HG03378 (cell line): ENCODE measurements around the gene KRTAP10-7.
"Not testable (repeated sequence)": the region's sequence is repeated elsewhere in the genome, so short reads cannot be mapped to it uniquely, and the experiment has no call there.

Experiments used
- ATAC-seq: cut with Tn5 transposase; IDR thresholded peaks from one replicate; pipeline ENCODE4 v1.9.1; 2021; ENCODE audit warnings: mild to moderate bottlenecking, moderate library complexity; ENCODE audit not compliant: unreplicated experiment

The KRTAP10-7 gene

GRCh38 chr21:44628707-44629391 lies 28.5 kb downstream of the KRTAP10-7 start:
- ATAC-seq = no peak

DNA sequence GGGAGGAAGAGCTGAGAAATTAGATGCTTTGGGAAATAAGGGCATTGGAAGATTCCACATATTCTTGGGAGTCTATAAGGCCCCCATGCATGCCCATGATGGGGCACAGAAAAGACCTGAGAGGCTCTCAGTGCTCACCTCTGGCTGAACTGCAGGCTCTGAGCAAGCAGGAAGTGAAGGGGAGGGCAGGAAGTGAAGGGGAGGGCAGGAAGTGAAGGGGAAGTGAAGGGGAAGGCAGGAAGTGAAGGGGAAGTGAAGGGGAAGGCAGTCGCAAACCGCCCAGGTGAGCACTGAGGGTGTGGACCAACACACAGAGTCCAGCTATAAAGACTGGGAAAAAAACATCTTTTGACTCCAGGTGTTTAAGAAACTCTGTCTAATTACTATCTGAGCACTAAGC lies 30.0 kb downstream of the KRTAP10-7 start:
- ATAC-seq = no peak

DNA sequence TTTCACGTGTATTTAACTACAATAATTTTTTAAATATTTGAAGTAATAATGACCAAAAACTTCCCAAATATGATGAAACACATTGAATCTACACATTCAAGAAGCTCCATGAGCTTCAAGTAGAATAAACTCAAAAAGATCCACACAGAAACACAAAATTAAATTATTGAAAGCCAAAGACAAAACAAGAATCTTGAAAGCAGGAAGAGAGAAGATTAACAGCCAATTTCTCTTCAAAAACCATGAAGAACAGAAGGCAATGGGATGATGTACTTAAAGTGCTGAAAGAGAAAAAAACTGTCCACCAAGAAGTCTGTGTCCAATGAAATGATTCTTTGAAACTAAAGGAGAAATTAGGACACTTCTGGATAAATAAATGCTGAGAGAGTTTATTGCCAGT lies 31.7 kb downstream of the KRTAP10-7 start:
- ATAC-seq = no peak

DNA sequence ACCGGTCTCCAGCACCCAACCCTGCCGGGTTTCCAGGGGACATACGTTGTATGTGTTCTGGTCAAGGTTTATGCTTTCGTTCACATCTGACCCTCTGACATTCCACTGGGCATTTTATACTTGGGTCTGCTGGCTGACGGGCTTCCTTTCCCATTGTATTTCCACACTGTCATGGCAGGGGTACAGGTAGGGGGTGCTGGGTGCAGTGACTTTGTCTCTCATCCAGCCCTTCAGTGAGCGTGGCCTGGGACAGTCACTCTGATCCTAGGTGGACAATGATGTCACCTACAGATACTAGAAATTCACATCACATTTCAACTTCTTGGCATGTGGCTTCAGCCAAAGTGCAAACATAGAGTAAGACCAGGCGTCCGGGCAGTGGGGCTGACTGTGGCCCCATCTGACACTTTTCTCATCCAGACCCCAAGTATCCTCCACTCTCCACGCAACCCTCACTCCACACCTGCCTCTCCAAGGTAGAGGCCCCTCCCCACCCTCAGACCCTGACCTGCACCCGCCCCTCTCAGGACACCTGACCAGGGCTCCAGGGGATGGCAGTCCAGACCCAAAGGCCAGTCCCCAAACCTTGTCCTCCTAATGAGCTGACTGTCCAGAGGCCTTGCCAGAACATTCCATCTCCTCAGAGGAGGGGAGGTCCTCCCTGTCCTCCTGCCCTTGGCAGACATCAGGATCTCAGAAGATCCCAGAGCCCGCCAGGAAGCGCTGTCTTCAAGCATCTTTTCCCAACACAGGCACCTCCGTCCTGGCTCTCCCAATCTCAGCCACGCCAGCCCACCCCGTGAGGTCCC lies 36.0 kb downstream of the KRTAP10-7 start:
- ATAC-seq = no peak

GRCh38 chr21:44637018-44637850 lies 36.8 kb downstream of the KRTAP10-7 start, which contains the start of gene KRTAP10-10:
TSS of gene KRTAP10-10 (plus strand) at chr21:44637356. CDS start at chr21:44637418, 62 bp downstream.
- no peak for ATAC-seq

DNA sequence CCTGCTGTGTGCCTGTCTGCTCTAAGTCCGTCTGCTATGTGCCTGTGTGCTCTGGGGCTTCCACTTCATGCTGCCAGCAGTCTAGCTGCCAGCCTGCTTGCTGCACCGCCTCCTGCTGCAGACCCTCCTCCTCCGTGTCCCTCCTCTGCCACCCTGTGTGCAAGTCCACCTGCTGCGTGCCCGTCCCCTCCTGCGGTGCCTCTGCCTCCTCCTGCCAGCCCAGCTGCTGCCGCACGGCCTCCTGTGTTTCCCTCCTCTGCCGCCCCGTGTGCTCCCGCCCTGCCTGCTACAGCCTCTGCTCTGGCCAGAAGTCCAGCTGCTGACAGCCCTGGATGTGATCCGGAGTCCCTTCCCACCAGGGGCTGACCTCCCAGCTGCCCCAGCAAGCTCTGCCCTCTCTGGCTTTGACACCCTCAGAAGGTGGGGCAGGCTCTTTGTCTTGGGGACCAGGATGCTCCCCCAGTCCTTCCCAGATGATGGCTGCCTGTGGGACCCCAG lies 37.5 kb downstream of the KRTAP10-7 start:
- ATAC-seq = not testable (repeated sequence)

- ATAC-seq = not testable (repeated sequence)
Measured at GRCh38 chr21:44638506-44639330, 38.3 kb downstream of the KRTAP10-7 start.

- ATAC-seq = no peak
Measured at GRCh38 chr21:44639331-44639655, 38.9 kb downstream of the KRTAP10-7 start.

- no peak for ATAC-seq
Measured at GRCh38 chr21:44640761-44641160, 40.4 kb downstream of the KRTAP10-7 start.

DNA sequence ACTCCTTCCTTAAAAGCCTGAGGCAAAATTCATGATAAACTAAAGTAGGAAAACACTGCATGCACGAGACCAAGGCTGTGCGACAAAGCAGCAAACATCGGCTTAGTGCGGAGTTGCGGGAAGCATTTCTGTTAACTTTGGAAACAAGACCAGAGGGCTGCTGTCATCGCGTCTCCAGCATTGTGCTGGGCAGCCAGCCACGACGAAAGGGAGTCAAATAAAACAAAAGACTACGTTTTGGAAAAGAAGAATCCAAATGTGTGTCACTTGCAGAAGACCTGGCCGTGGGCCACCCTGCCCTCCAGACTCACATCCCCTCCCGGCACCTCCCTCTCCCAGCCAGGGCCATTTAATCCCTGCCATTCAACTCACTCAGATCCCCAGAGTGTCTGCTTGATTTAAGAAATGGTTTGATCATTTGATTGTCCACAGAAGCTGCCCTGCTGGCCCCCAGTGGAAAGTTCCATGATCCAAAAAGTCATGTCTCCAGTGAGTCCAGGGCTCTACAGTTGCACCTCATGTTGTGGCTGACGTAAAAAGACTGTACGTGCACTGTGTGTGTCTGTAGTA lies 43.4 kb downstream of the KRTAP10-7 start:
- ATAC-seq = no peak

DNA sequence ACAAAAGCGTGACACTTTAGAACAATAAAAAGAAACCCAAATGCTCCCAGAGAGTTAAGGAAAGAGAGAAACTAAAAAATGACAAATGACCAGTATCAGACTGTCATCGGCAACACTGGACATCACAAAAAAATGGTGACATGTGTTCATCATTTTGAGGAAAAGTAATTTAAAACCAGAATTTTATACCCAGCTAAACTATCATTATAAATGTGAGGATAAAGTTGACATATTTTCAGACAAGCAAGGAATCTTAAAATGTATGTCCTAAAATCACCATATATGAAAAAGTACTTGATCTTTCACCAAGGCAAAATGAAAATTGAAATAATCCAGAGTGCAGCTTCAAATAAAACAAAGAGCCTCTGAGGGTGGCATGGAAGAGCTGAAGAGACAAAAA lies 44.5 kb downstream of the KRTAP10-7 start:
- no peak for ATAC-seq

DNA sequence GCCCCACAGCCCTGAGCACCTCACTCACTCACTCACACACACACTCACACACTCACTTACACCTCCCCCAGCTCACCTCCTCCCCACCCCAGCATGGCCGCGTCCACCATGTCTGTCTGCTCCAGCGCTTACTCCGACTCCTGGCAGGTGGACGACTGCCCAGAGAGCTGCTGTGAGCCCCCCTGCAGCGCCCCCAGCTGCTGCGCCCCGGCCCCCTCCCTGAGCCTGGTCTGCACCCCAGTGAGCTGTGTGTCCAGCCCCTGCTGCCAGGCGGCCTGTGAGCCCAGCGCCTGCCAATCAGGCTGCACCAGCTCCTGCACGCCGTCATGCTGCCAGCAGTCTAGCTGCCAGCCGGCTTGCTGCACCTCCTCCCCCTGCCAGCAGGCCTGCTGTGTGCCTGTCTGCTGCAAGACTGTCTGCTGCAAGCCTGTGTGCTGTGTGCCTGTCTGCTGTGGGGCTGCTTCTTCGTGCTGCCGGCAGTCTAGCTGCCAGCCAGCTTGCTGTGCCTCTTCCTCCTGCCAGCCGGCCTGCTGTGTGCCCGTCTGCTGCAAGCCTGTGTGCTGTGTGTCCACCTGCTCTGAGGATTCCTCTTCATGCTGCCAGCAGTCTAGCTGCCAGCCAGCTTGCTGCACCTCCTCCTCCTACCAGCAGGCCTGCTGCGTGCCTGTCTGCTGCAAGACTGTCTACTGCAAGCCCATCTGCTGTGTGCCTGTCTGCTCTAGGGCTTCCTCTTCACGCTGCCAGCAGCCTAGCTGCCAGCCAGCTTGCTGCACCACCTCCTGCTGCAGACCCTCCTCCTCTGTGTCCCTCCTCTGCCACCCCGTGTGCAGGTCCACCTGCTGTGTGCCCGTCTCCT lies 46.2 kb downstream of the KRTAP10-7 start, which contains the start of gene KRTAP10-11:
Gene KRTAP10-11 (plus strand): TSS at position 49 of the 856 bp plus-strand sequence. CDS start 45 bp downstream, at position 94.
- ATAC-seq = not testable (repeated sequence)

DNA sequence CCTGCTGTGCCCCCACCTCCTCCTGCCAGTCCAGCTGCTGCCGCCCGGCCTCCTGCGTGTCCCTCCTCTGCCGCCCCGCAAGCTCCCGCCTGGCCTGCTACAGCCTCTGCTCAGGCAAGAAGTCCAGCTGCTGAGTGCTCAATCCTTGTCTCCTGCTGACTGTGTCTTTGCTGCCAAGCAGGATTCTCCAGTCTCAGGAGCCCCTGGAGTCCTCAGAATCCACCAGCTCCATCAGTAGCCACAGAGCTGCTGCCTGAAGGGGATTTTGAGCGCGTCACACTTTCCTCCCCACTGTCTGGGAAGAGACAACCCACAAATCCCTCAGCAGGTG lies 46.8 kb downstream of the KRTAP10-7 start:
- no peak for ATAC-seq

DNA sequence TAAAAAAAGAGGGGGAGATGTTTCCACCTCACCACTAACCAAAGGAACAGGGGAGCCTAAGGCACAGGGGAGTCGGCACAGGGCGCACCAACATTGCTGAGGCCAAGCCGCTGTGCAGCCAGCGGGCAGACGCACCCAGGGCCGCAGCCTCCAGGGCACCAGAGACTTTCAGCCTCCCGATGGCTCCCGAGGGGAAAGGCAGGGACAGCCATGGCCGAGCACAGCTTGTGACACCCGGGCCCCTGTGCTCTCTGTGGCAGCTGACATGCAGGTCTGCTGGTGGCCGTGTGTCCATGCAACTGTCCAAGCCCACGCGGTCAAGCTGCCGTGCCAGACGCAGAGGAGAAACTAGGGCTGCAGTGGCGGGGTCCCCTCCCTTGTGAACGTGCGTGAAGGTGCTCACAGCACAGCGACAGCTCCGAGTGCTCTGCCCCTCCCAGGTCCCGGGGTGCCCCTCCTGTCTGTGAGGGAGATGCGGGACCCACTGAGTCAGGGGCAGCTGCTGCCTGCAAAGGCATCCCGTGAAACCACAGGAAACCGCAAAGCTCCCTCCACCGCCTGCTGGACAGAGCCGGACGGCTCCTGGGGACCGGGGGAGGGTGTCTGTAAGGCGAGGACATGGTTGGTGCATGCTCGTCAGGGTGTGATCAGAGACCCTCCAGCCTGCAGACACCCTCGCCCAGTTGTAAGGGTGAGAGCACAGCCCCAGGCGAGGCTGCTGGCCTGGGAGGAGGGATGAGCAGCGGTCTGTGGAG lies 48.3 kb downstream of the KRTAP10-7 start:
- ATAC-seq = no peak

DNA sequence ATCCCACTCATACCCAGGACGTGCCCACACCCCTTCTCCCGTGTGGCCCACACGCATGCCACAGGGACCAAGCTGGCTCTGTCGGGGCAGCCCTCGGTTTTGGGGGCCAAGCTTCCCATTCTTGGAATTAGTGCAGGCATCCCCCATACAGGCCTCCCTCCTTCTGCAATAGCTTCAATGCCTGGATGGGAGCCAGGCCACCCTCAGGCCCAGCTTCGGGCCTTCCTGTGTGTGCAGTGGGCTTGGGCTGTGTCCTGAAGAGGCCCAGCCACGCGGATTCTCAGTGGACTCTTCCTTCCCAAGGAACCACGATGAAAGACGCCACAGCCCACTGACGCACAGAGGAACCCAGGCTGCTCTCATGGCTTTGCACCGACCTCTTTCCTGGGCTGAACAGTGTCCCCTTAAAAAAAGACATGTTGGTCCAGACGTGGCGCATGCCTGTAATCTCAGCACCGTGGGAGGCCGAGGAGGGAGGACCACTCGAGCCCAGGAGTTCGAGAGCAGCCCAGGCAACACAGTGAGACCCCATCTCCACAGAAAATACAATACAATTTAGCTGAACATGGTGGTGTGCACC lies 49.2 kb downstream of the KRTAP10-7 start:
- ATAC-seq = no peak

GRCh38 chr21:44650265-44650972 lies 50.0 kb downstream of the KRTAP10-7 start:
- no peak for ATAC-seq

- ATAC-seq = no peak
Measured at GRCh38 chr21:44650973-44651675, 50.7 kb downstream of the KRTAP10-7 start.
